Activated T-helper 1 cell treated with anti-CD3 and anti-CD28 coated beads, Interleukin-12 subunit alpha, Interleukin-12 subunit beta, Interleukin-2, Interleukin-4 antibody, amounts not matched to agents 30 ng/mL and 10 ng/mL and 1 ng/mL, durations not matched to agents 14 hours and 24 hours and 36 hours (primary cell): ENCODE results near the gene IRF8. TPM values are rescaled to one million over a fixed set of nuclear protein-coding genes. Genes with fewer than 3 reads are reported as not detected.
A peak's percentile ranks its signal among the peaks of the same experiment; 100 is the strongest.

Source experiments
- DNase-seq: peaks from one replicate; pipeline ENCODE4 v3.0.0; 2021; ENCODE audit warnings: low spot score
- H3K27ac Mint-ChIP-seq: one replicate; pipeline ENCODE4 v1.8.0; 2021; ENCODE audit warnings: mild to moderate bottlenecking, mixed read lengths
- H3K27me3 Mint-ChIP-seq: one replicate; pipeline ENCODE4 v1.8.0; 2022; ENCODE audit warnings: mild to moderate bottlenecking, moderate library complexity, mixed read lengths; ENCODE audit not compliant: insufficient read depth
- H3K36me3 Mint-ChIP-seq: one replicate; pipeline ENCODE4 v1.8.0; 2021; ENCODE audit warnings: low read depth, mixed read lengths
- H3K4me1 Mint-ChIP-seq: one replicate; pipeline ENCODE4 v1.8.0; 2021; ENCODE audit warnings: low read depth, mixed read lengths
- H3K4me3 Mint-ChIP-seq: one replicate; pipeline ENCODE4 v1.8.0; 2021; ENCODE audit warnings: mild to moderate bottlenecking, moderate library complexity, mixed read lengths
- H3K9me3 Mint-ChIP-seq: one replicate; pipeline ENCODE4 v1.8.0; 2021; ENCODE audit warnings: mixed read lengths
- intact Hi-C: fragments of 100-400 bp; cut with micrococcal nuclease; formaldehyde crosslinking; loops from one replicate; pipeline ENCODE4 v1.15.1; 2024
- total RNA-seq: library from RNA; stranded (reverse); gene quantifications from 2 replicates; pipeline ENCODE4 v1.2.3, GENCODE V29; 2022

IRF8 gene
- total RNA-seq, 1 donor from 2014 or later: 158 TPM

DNA sequence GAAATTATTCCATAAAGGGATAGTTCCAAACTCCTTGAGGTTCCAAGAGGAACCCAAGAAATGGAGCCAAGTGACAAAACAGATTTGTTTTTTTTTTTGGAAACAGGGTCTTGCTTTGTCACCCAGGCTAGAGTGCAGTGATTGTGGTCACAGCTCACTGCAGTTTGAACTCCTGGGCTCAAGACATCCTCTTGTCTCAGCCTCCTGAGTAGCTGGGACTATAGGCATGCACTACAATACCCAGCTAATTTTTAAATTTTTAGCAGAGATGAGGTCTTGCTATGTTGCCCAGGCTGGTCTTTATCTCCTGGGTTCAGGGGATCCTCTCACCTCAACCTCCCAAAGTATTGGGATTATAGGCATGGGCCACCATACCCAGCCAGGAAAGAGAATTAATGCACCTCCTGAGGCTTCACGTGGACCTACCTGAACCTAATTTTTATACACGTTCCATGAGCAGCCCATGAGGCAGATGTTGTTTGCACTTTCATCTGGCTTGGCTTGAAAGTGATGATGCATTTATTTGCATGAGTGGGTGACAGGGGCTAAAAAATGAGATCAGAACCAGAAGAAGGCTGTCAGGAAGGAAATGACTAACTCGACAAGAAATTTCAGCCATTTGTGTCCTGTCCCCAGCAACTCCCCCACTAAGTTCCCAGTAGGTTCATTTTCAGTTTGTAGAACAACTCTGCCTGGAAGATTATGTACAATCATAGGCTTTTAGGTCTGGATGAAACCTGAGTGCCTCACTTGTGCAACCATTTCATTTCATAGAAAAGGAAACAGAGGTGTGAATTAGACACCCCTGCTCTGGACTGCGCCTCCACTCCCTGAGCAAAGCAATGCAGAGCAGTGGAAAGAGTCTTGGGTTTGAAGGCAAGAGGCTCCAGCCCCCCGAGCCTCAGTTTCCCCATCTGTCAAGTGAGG is 10.3 kb upstream of the IRF8 start:
- peaks cover 38% of the 10 kb centered on the region for H3K4me1 Mint-ChIP-seq
- peaks cover 21% of the 10 kb centered on the region for H3K27me3 Mint-ChIP-seq
- peak; percentile 18 for DNase-seq
- peak overlapping the region; percentile 67 for H3K27ac Mint-ChIP-seq
- peak overlapping the region; percentile 43 for H3K4me3 Mint-ChIP-seq
- H3K9me3 Mint-ChIP-seq: no peaks in the 10 kb centered on the region
- H3K36me3 Mint-ChIP-seq: no peaks in the 10 kb centered on the region
- intact Hi-C loops: loop anchor here (1.0 kb wide), 6 partner anchors 8 to 101 kb away; partner anchors contain the start of gene IRF8

DNA sequence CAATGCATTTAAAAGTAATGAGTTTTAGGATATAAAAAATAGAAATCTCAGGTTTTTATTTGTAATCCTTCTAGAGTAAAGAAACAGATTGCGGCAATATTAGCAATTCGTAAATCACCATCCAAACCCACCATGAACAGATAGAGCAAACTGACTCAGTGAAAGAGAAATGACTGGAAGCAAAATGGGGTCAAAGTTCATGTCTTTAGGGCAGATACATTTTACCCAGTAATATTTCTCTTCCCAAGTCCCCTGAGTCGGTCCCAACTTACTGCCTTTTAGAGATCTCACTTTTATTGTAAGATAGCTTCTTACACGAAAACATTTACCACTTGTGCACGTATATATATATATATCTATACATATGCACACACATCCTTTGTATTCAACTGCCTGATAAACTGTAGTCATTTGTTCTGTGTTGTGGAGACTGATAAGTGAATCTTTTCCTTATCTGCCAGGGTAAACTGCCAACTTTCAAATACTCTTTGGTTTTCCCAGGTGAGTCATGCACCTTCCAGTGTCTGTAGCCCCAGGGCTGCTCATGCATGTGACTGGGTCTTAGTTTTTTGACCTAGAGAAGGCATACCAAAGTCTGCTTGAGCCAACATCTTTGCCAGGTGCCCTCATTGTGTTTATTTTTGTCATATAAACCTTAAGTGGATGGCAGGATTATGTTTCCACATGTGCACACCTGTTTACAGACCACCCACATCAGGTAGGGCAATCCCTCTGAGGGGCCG is 7.8 kb upstream of the IRF8 start:
- no peak for DNase-seq
- Mint-ChIP-seq H3K27me3 (peaks cover 25% of the 10 kb centered on the region), H3K27ac (no peak overlapping the region), H3K36me3 (no peaks in the 10 kb centered on the region), H3K4me3 (no peak overlapping the region), H3K4me1 (peaks cover 38% of the 10 kb centered on the region), H3K9me3 (no peaks in the 10 kb centered on the region)
- intact Hi-C loops: no loop called here

DNA sequence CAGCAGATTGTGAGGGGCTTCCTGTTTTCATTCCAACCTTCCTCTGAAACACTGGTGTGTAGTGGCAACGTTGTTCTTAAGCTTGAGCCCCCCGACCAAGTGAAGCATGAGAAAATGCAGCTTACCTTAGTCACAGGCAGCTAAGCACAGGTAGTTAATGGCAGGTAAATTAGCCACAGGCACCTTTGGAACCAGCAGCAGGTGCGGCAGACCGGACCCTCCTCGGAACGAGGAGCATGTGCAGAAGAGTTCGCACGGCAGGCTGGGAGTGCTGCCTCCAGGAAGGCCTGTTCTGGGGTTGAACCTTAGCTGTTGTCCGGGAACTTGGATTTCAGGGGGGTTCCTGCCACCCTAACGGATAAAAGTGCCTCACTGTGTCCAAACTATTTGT is 7.2 kb upstream of the IRF8 start:
- Mint-ChIP-seq H3K36me3 (no peaks in the 10 kb centered on the region), H3K4me1 (peaks cover 38% of the 10 kb centered on the region), H3K9me3 (no peaks in the 10 kb centered on the region), H3K27ac (no peak overlapping the region), H3K4me3 (no peak overlapping the region), H3K27me3 (peaks cover 25% of the 10 kb centered on the region)
- intact Hi-C loops: no loop called here
- no peak for DNase-seq

DNA sequence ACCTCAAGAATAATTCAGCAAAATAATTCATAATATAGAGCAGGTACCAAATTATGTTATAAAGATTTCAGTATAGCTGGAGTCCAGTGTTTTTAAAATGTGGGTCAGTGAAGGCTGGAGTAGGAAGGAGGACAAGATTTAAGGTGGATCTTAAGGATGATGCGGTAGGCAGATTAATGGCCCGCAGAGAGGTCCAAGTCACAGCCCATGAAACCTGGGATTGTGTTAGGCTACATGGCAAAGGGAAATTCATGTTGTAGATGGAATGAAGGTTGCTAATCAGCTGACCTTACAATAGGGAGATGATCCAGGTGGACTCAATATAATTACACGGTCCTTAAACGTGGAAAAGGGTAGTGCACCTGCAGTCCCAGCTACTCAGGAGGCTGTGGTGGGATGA is 6.2 kb upstream of the IRF8 start:
- Mint-ChIP-seq H3K27me3 (peaks cover 31% of the 10 kb centered on the region), H3K4me1 (peaks cover 40% of the 10 kb centered on the region), H3K27ac (peak overlapping the region; percentile 26), H3K4me3 (no peak overlapping the region), H3K9me3 (no peaks in the 10 kb centered on the region), H3K36me3 (no peaks in the 10 kb centered on the region)
- intact Hi-C loops: no loop called here
- no peak for DNase-seq

DNA sequence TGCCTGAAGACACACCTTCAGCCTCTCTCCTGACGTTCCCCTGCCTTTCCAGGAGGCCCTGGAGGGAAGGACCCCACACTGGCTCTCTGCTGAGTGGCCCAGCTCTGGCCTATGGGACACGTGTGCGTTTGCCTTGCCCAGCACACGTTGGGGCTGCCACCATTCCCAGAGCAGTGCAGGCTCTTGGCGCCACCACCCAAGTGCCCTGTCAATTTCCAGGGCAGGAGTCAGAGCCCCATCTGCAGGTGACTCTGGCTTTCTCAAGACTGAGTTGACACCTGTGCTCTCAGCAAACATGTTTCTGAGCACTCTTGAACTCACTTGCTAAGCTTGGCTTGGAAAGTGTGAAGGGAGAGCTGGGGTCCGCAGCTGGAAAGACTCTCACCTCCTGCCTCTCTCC is 4.7 kb upstream of the IRF8 start:
- Mint-ChIP-seq H3K27me3 (peaks cover 36% of the 10 kb centered on the region), H3K4me1 (peaks cover 33% of the 10 kb centered on the region), H3K27ac (no peak overlapping the region), H3K36me3 (no peaks in the 10 kb centered on the region), H3K9me3 (no peaks in the 10 kb centered on the region), H3K4me3 (no peak overlapping the region)
- no peak for DNase-seq
- intact Hi-C loops: loop anchor here (1.0 kb wide), 1 partner anchor 73 kb away; no protein-coding TSS in a partner anchor

DNA sequence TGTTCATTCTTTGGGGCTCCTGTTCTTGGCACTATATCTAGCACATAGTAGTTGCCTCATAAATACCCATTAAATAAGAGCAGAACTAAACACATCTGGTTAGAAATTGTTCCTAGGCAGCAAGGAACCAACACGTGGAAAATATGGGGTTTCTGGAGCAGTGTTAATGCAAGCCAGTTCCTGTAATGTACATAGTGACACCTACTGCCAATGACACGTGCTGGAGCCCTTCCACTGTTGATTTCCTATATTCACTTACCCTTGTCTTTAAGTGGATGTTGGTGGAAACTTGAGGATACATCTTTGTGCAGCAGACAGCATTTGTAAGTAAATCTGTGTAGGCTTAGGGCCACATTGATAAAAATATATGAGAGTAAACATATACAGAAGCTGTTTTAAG is 1.6 kb upstream of the IRF8 start:
- peaks cover 34% of the 10 kb centered on the region for H3K27me3 Mint-ChIP-seq
- H3K4me1 Mint-ChIP-seq: peaks cover 46% of the 10 kb centered on the region
- peak overlapping the region; percentile 36 for H3K4me3 Mint-ChIP-seq
- peaks cover 18% of the 10 kb centered on the region for H3K36me3 Mint-ChIP-seq
- intact Hi-C loops: no loop called here
- no peak for DNase-seq
- no peak overlapping the region for H3K27ac Mint-ChIP-seq
- no peaks in the 10 kb centered on the region for H3K9me3 Mint-ChIP-seq

DNA sequence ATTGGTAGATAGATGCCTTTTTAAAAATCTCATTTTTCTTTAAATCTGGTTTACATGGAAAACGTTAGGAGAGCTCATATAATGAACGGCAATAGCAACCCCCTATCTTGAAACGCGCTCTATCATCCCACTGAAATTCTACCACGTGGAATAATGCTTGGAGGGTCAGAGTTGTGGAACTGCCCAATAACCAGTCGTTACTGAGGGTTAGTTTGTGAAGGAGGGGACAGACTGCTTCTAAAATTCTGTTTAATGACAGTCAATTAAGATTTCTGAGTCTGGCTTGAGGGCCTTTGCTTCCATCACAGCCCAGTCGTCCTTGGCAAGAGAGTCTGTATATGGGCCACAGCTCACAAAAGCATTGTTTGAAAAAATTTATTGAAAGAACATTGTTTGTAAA is 482 bp downstream of the IRF8 start:
- Mint-ChIP-seq H3K4me3 (peak overlapping the region; percentile 88), H3K36me3 (peaks cover 38% of the 10 kb centered on the region), H3K9me3 (no peaks in the 10 kb centered on the region), H3K27me3 (peaks cover 27% of the 10 kb centered on the region), H3K4me1 (peaks cover 64% of the 10 kb centered on the region), H3K27ac (peak overlapping the region; percentile 78)
- DNase-seq: no peak
- intact Hi-C loops: loop anchor here (1.0 kb wide), 3 partner anchors 10 to 78 kb away; no protein-coding TSS in a partner anchor

DNA sequence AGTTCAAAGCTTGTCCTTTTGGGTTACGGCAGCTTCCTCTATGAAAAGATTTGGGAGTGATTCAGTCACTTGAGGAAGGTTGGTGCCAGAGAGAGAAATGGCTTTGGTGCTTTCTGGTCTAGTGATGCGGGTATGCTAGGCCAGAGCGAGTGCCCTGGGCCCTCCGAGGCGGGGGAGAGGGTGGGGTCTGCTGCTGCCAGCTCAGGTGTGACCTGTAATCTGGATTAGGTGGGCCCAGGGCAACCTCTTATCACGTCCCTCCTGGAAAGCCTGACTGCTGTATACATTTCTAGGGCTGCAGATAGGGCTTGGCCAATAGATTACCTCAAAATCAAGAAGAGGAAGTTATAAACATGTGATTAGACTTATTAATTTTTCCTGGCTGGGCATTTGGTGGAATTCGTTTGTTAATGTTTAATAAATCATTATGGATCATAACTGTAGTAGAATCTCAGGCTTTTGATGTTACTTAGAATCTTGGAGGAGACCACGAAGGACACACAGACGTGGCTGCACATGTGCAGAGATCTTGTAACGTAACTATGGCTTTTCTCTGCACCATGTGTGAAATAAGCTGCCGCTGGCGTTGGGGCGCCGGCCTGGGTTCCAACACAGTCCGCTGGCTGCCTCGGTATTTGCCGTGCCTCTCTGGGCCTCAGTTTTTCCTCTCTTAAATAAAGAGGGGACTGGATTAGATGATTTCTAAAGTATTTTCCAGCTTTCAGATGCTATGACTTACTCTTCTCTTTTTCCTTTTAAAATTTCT is 1.2 kb downstream of the IRF8 start:
- H3K27ac Mint-ChIP-seq: peak overlapping the region; percentile 60
- H3K27me3 Mint-ChIP-seq: peaks cover 22% of the 10 kb centered on the region
- no peaks in the 10 kb centered on the region for H3K9me3 Mint-ChIP-seq
- H3K4me1 Mint-ChIP-seq: peaks cover 71% of the 10 kb centered on the region
- intact Hi-C loops: no loop called here
- peak overlapping the region; percentile 88 for H3K4me3 Mint-ChIP-seq
- peaks cover 46% of the 10 kb centered on the region for H3K36me3 Mint-ChIP-seq
- no peak for DNase-seq

DNA sequence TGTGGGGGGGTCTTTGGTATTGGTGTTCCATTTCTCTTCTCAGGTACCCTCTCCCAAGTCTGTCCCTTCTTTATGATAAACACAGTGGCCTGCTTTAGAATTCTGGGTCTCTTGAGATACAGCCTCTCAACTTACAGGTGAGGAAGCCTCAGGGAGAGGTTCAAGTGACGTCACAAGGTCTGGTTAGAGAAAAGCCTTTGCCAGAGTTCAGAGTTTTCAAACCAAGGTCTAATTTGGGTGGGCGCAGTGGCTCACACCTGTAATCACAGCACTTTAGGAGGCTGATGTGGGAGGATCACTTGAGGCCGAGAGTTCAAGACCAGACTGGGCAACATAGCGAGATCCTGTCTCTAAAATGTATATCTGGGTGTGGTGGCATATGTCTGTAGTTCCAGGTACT is 2.1 kb downstream of the IRF8 start:
- intact Hi-C loops: no loop called here
- Mint-ChIP-seq H3K9me3 (no peaks in the 10 kb centered on the region), H3K36me3 (peaks cover 55% of the 10 kb centered on the region), H3K27me3 (peaks cover 13% of the 10 kb centered on the region), H3K4me1 (peaks cover 72% of the 10 kb centered on the region), H3K27ac (peak overlapping the region; percentile 82), H3K4me3 (peak overlapping the region; percentile 88)
- DNase-seq: no peak

DNA sequence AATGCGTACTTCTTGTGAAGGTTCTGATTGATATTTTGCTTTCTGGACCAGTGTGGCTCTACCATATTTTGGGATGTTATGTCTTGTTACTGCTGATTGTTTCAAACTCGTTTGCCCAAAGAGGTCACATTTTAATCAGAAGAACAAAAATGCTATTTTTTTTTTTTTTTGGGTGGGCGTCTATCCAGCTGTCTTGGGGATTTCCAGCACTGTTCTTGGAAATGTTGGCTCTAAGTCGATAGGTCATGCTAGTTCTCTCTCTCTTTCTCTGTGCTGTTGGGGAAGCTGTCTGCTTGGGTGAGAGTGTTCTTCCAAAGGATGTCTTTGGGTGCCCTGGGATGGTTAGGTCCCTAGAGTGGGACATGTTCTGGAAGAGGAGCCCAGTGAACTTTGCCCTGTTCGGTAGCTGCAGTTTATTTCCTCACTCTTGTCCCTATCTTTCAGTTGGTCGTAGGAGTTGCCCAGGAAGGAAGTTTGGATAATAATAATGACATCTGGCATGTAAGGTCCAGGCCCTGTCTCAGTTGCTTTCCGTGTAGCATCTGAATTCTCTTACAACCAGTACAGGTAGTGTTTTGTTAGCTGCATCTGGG is 2.9 kb downstream of the IRF8 start:
- peaks cover 62% of the 10 kb centered on the region for H3K36me3 Mint-ChIP-seq
- peak overlapping the region; percentile 88 for H3K4me3 Mint-ChIP-seq
- peaks cover 13% of the 10 kb centered on the region for H3K27me3 Mint-ChIP-seq
- peak overlapping the region; percentile 82 for H3K27ac Mint-ChIP-seq
- no peaks in the 10 kb centered on the region for H3K9me3 Mint-ChIP-seq
- peaks cover 79% of the 10 kb centered on the region for H3K4me1 Mint-ChIP-seq
- DNase-seq: no peak
- intact Hi-C loops: loop anchor here (1.0 kb wide), 3 partner anchors 22 to 114 kb away; no protein-coding TSS in a partner anchor

DNA sequence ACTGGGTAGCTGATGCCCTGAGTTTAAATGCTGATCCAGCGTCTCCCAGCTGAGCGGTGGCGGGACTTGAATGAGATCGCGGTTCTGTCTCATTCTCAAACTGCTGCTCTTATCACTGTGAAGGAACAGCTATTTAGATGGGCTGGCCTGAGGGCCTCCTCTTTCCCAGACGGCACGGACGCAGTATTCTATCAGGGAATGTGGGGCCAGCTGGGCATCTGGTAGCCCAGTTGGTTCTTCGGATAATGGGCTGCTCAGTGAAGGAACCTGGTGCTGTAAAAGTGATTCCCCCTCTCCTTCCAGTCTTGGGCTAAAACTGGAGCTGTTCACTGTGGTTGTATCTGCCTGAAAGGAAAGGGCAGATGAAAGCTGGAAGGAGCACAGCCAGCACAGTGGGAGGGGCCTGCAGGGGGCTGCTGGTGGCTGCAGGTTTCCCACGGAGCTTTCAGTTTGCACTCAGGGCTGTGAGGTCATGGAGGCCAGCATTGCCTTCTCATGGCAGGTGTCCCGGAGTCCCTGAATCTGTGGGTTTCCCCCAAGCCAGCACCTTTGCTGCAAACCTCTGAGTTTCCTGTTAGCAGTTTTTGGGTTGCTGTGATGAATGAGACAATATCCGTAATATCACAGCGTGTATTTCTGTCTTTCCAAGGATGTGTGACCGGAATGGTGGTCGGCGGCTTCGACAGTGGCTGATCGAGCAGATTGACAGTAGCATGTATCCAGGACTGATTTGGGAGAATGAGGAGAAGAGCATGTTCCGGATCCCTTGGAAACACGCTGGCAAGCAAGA is 3.6 kb downstream of the IRF8 start:
- peaks cover 7% of the 10 kb centered on the region for H3K27me3 Mint-ChIP-seq
- intact Hi-C loops: loop anchor here (1.0 kb wide), 3 partner anchors 22 to 114 kb away; no protein-coding TSS in a partner anchor
- peaks cover 76% of the 10 kb centered on the region for H3K4me1 Mint-ChIP-seq
- H3K36me3 Mint-ChIP-seq: peaks cover 66% of the 10 kb centered on the region
- H3K9me3 Mint-ChIP-seq: no peaks in the 10 kb centered on the region
- DNase-seq: peak; percentile 71
- H3K27ac Mint-ChIP-seq: peak overlapping the region; percentile 82
- H3K4me3 Mint-ChIP-seq: peak overlapping the region; percentile 88
